GM18502 (cell line): ENCODE measurements around the gene CD200R1L.

Experiments
- ATAC-seq: cut with Tn5 transposase; IDR thresholded peaks from one replicate; pipeline ENCODE4 v1.9.1; 2021; ENCODE audit warnings: mild to moderate bottlenecking; ENCODE audit not compliant: unreplicated experiment, poor library complexity

Gene CD200R1L

GRCh38 chr3:112770032-112770626, 76.5 kb downstream of the CD200R1L start:
- no peak for ATAC-seq

DNA sequence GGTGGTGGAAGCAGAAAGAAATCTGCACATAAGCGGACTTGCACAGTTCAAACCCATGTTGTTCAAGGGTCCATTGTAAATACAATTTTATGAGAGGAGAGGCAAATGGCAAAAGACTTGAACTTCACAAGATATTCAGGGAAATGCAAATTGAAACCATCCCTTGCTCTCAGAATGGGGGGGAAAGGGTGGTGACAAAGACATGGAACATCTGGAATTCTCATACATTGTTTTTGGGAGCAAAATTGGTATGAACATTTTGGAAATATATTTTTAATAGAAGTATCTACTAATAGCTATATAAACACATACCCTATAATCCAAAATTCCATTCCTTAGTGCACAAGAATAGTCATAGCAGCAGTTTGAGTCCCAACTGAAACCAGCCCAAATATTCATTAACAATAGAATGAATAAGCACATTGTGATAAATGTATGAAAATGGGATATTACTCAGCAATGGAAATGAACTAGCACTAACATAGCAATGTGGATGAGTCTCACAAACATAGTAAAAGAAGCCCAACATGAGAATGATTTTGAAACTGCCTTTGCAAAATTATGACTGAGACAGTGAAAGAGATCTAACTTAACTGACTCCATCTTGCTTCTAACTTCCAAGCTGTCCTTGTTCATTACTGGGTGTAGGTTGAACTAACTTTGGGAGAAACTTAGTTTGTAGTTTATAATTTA, 77.2 kb downstream of the CD200R1L start:
- ATAC-seq, result no peak

GRCh38 chr3:112767777-112768176, 78.9 kb downstream of the CD200R1L start:
- ATAC-seq, result no peak

DNA sequence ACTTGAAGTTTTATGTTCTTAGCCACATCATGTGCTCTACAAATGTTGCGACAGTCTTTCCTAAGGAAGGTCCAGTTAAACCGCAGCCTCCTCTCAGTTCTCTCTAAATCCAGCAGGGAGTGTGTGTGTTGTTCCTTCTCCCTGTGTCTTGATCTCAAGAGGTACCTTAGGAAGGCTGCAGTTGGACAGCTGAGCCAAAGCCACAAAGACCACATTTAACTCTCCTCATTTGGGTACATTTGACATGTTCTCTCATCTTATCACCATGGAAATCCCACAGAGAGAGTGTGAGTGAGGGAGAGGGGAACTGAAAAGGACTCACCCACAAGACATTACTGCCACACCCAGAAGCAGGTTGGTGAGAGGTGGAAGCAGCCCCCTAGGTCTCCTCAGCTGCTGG, 79.5 kb downstream of the CD200R1L start:
- ATAC-seq, result peak; percentile 76
